ENCODE results near the gene UGT1A8.
"Not testable (repeated sequence)": the region's sequence is repeated elsewhere in the genome, so short reads cannot be mapped to it uniquely, and the experiment has no call there.

The UGT1A8 gene

GRCh38 chr2:233736868-233737653, 119.6 kb downstream of the UGT1A8 start:
- not testable (repeated sequence) for DNase-seq

- no peak for DNase-seq
Measured at GRCh38 chr2:233740870-233741269, 123.4 kb downstream of the UGT1A8 start.

- no peak for DNase-seq
Measured at GRCh38 chr2:233743464-233744259, 126.2 kb downstream of the UGT1A8 start.

GRCh38 chr2:233745073-233745755, 127.8 kb downstream of the UGT1A8 start:
- DNase-seq, result no peak

- not testable (repeated sequence) for DNase-seq
Measured at GRCh38 chr2:233745838-233746237, 128.4 kb downstream of the UGT1A8 start.

GRCh38 chr2:233746475-233747282, 129.2 kb downstream of the UGT1A8 start:
- DNase-seq, result no peak

- DNase-seq, result no peak
Measured at GRCh38 chr2:233747283-233747544, 129.8 kb downstream of the UGT1A8 start.

GRCh38 chr2:233750689-233751088, 133.3 kb downstream of the UGT1A8 start:
- DNase-seq, result not testable (repeated sequence)

- not testable (repeated sequence) for DNase-seq
Measured at GRCh38 chr2:233751212-233752009, 134.0 kb downstream of the UGT1A8 start.

GRCh38 chr2:233754872-233755611, 137.6 kb downstream of the UGT1A8 start:
- no peak for DNase-seq

- DNase-seq, result no peak
Measured at GRCh38 chr2:233756429-233757081, 139.1 kb downstream of the UGT1A8 start.

GRCh38 chr2:233758141-233758540, 140.7 kb downstream of the UGT1A8 start:
- no peak for DNase-seq

GRCh38 chr2:233758849-233759248, 141.4 kb downstream of the UGT1A8 start:
- no peak for DNase-seq

- no peak for DNase-seq
Measured at GRCh38 chr2:233760043-233760442, 142.6 kb downstream of the UGT1A8 start, which contains the start of gene UGT1A1. TSS of gene UGT1A1 (plus strand) at chr2:233760270. CDS start at chr2:233760288, 18 bp downstream.

GRCh38 chr2:233761040-233761769, 143.8 kb downstream of the UGT1A8 start:
- DNase-seq, result no peak

- no peak for DNase-seq
Measured at GRCh38 chr2:233764264-233764663, 146.8 kb downstream of the UGT1A8 start.

- no peak for DNase-seq
Measured at GRCh38 chr2:233764761-233765160, 147.3 kb downstream of the UGT1A8 start.

GRCh38 chr2:233766416-233766815, 149.0 kb downstream of the UGT1A8 start:
- no peak for DNase-seq

- DNase-seq, result no peak
Measured at GRCh38 chr2:233768076-233768475, 150.6 kb downstream of the UGT1A8 start.

GRCh38 chr2:233769260-233769659, 151.8 kb downstream of the UGT1A8 start:
- DNase-seq, result no peak
